CD4-positive, alpha-beta T cell treated with Interleukin-1 beta for 1 hour (primary cell): ENCODE data around the gene CLSTN2.

ENCODE experiments used
- DNase-seq, 2 donors: peaks; one replicate each; pipeline ENCODE4 v3.0.0-alpha.2; 2020 to 2022

Gene CLSTN2

GRCh38 chr3:139944256-139944910 is 9.4 kb downstream of the CLSTN2 start:
- DNase-seq = no peak

- DNase-seq = no peak
Observed at GRCh38 chr3:139945386-139945785, 10.4 kb downstream of the CLSTN2 start.

- DNase-seq = no peak
Observed at GRCh38 chr3:139945942-139946341, 11.0 kb downstream of the CLSTN2 start.

GRCh38 chr3:139948467-139948866 is 13.5 kb downstream of the CLSTN2 start:
- DNase-seq = no peak

GRCh38 chr3:139948898-139949297 is 13.9 kb downstream of the CLSTN2 start:
- DNase-seq = no peak

- no peak for DNase-seq
Observed at GRCh38 chr3:139953131-139953910, 18.3 kb downstream of the CLSTN2 start.

GRCh38 chr3:139954146-139954860 is 19.3 kb downstream of the CLSTN2 start:
- DNase-seq = no peak

GRCh38 chr3:139957844-139958243 is 22.9 kb downstream of the CLSTN2 start:
- DNase-seq = no peak

- DNase-seq = no peak
Observed at GRCh38 chr3:139969386-139969785, 34.4 kb downstream of the CLSTN2 start.

- no peak for DNase-seq
Observed at GRCh38 chr3:139970526-139970925, 35.5 kb downstream of the CLSTN2 start.

GRCh38 chr3:139974809-139975425 is 39.9 kb downstream of the CLSTN2 start:
- no peak for DNase-seq

GRCh38 chr3:139975594-139976365 is 40.8 kb downstream of the CLSTN2 start:
- no peak for DNase-seq

GRCh38 chr3:139978966-139979365 is 44.0 kb downstream of the CLSTN2 start:
- no peak for DNase-seq

- DNase-seq = no peak
Observed at GRCh38 chr3:139979991-139980390, 45.0 kb downstream of the CLSTN2 start.

- no peak for DNase-seq
Observed at GRCh38 chr3:139982404-139982803, 47.4 kb downstream of the CLSTN2 start.

- DNase-seq = no peak
Observed at GRCh38 chr3:139985576-139985975, 50.6 kb downstream of the CLSTN2 start.

- DNase-seq = no peak
Observed at GRCh38 chr3:139987908-139988307, 52.9 kb downstream of the CLSTN2 start.

GRCh38 chr3:139988472-139989156 is 53.6 kb downstream of the CLSTN2 start:
- no peak for DNase-seq

- DNase-seq = no peak
Observed at GRCh38 chr3:139994891-139995290, 59.9 kb downstream of the CLSTN2 start.

GRCh38 chr3:140004271-140004670 is 69.3 kb downstream of the CLSTN2 start:
- no peak for DNase-seq

GRCh38 chr3:140006331-140006730 is 71.3 kb downstream of the CLSTN2 start:
- DNase-seq = no peak

- no peak for DNase-seq
Observed at GRCh38 chr3:140007081-140007480, 72.1 kb downstream of the CLSTN2 start.
